Nephron progenitor cell (in vitro differentiated cells): ENCODE data around the gene FNDC3B.
A peak's percentile ranks its signal among the peaks of the same experiment; 100 is the strongest.

Experiments used
- DNase-seq: peaks from one replicate; pipeline ENCODE4 v3.0.0; 2021
- H3K27ac Mint-ChIP-seq: 2 replicates; pipeline ENCODE4 v1.8.0; 2021; ENCODE audit warnings: mild to moderate bottlenecking, moderate library complexity, mixed read lengths
- H3K27me3 Mint-ChIP-seq: 2 replicates; pipeline ENCODE4 v1.8.0; 2021; ENCODE audit warnings: mild to moderate bottlenecking, low read depth, mixed read lengths; ENCODE audit not compliant: poor library complexity
- H3K36me3 Mint-ChIP-seq: 2 replicates; pipeline ENCODE4 v1.8.0; 2021; ENCODE audit warnings: low read depth, mixed read lengths
- H3K4me1 Mint-ChIP-seq: 2 replicates; pipeline ENCODE4 v1.8.0; 2021; ENCODE audit warnings: mixed read lengths
- H3K4me3 Mint-ChIP-seq: 2 replicates; pipeline ENCODE4 v1.8.0; 2021; ENCODE audit warnings: mild to moderate bottlenecking, moderate library complexity, mixed read lengths
- H3K9me3 Mint-ChIP-seq: 2 replicates; pipeline ENCODE4 v1.8.0; 2021; ENCODE audit warnings: mild to moderate bottlenecking, moderate library complexity, mixed read lengths
- TF ChIP-seq, protein P1 (sequence below): fragments of 200-600 bp; sonication (generic); IDR thresholded peaks from 2 replicates; pipeline ENCODE4 v1.5.0; 2021; ENCODE audit warnings: antibody characterized with exemption

The FNDC3B gene

DNA sequence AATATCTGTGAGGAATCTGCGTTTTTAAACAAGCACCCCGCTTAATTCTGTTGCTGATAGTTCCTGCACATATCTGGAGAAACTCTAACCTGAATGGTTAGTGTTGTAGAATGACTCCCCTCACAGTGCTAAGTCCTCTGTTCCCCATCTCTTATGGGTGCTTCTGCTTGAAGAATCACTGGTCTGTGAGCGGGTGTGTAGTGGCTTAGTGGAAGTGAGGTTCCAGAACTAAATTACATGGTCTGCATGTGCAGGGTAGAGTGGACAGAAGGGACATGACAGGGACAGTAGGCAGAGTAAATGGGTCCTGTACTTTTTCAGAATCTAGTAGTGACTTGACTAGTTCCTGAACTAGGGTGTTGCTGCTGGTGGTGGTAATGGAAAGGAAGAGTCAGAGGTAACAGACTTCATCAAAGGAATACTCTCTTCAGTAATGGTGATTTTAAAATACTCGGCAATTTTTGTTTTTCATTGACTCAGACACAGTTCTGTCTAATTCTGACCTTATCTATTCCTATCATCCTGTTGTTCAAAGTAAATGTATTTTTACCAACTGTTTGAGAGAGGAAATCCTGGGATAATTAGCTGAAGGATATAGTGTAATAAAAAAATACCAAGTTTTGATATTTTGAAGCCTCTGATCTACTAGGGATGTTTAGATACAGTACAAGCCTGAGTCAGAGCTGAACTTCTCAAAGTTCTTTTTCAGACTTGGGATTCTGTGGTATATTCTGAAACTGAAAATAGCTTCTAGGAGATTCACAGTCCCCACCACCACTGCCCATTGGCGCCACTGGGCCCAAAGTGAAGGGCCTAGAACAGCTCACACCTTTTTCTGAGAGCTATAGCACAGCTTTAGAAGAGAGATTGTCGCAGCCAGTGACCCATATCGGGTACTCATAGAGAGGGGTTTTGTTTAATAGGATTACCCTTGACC lies 55.5 kb downstream of the FNDC3B start:
- Mint-ChIP-seq H3K27me3 (no peaks in the 10 kb centered on the region), H3K9me3 (peaks cover 5% of the 10 kb centered on the region), H3K27ac (peak overlapping the region; percentile 87), H3K36me3 (peaks cover 26% of the 10 kb centered on the region), H3K4me1 (peaks cover 53% of the 10 kb centered on the region), H3K4me3 (no peak overlapping the region)
- DNase-seq: no peak
- TF ChIP-seq, protein P1, sequence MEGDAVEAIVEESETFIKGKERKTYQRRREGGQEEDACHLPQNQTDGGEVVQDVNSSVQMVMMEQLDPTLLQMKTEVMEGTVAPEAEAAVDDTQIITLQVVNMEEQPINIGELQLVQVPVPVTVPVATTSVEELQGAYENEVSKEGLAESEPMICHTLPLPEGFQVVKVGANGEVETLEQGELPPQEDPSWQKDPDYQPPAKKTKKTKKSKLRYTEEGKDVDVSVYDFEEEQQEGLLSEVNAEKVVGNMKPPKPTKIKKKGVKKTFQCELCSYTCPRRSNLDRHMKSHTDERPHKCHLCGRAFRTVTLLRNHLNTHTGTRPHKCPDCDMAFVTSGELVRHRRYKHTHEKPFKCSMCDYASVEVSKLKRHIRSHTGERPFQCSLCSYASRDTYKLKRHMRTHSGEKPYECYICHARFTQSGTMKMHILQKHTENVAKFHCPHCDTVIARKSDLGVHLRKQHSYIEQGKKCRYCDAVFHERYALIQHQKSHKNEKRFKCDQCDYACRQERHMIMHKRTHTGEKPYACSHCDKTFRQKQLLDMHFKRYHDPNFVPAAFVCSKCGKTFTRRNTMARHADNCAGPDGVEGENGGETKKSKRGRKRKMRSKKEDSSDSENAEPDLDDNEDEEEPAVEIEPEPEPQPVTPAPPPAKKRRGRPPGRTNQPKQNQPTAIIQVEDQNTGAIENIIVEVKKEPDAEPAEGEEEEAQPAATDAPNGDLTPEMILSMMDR: no peak

DNA sequence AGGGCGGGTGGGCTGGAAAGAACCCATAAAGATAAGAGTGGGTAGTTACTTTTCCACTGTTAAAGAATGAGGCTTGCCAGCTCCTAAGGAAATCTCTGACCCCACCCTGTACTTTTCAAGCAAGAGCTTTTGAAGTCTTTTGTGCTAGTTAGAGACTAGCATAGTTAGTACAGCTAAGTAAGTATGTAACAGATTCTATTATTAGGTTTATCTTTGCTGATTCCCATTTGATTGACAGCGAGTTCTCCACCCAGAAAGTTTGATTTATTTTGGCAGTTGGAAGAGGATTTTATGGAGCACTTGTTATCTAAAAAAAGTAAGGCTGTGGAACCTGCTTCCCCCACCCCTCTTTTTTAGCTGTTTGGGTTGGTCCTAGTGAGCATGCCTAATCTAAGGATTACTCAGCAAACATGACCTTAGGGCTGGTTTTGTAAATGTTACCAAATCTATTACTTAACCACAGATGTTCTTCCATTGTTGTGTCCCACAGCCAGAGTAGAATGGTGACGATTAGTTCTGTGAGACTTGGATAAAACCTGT lies 57.6 kb downstream of the FNDC3B start:
- Mint-ChIP-seq H3K36me3 (peaks cover 20% of the 10 kb centered on the region), H3K4me3 (no peak overlapping the region), H3K27me3 (no peaks in the 10 kb centered on the region), H3K4me1 (peaks cover 50% of the 10 kb centered on the region), H3K9me3 (peaks cover 5% of the 10 kb centered on the region), H3K27ac (no peak overlapping the region)
- TF ChIP-seq, protein P1: no peak
- no peak for DNase-seq

- Mint-ChIP-seq H3K4me3 (no peak overlapping the region), H3K27me3 (no peaks in the 10 kb centered on the region), H3K27ac (no peak overlapping the region), H3K9me3 (peaks cover under 1% of the 10 kb centered on the region), H3K4me1 (peaks cover 55% of the 10 kb centered on the region), H3K36me3 (peaks cover 14% of the 10 kb centered on the region)
- no peak for DNase-seq
- TF ChIP-seq, protein P1: no peak
Measured at GRCh38 chr3:172097585-172097984, 58.2 kb downstream of the FNDC3B start.

- Mint-ChIP-seq H3K4me1 (peaks cover 68% of the 10 kb centered on the region), H3K27me3 (no peaks in the 10 kb centered on the region), H3K36me3 (peaks cover 9% of the 10 kb centered on the region), H3K9me3 (no peaks in the 10 kb centered on the region), H3K4me3 (no peak overlapping the region), H3K27ac (peak overlapping the region; percentile 63)
- TF ChIP-seq, protein P1: no peak
- no peak for DNase-seq
Measured at GRCh38 chr3:172098698-172099494, 59.5 kb downstream of the FNDC3B start.

GRCh38 chr3:172099495-172099808 lies 60.1 kb downstream of the FNDC3B start:
- DNase-seq: no peak
- peak overlapping the region; percentile 63 for H3K27ac Mint-ChIP-seq
- TF ChIP-seq, protein P1: no peak
- H3K4me3 Mint-ChIP-seq: no peak overlapping the region
- H3K36me3 Mint-ChIP-seq: peaks cover 8% of the 10 kb centered on the region
- peaks cover 73% of the 10 kb centered on the region for H3K4me1 Mint-ChIP-seq
- H3K9me3 Mint-ChIP-seq: no peaks in the 10 kb centered on the region
- no peaks in the 10 kb centered on the region for H3K27me3 Mint-ChIP-seq
